ENCODE data around the gene CA10. TPM values are rescaled to one million over a fixed set of nuclear protein-coding genes. Genes with fewer than 3 reads are reported as not detected.

CA10 gene
- total RNA-seq, 1 experiment from 2014 or later = 0.46 TPM

DNA sequence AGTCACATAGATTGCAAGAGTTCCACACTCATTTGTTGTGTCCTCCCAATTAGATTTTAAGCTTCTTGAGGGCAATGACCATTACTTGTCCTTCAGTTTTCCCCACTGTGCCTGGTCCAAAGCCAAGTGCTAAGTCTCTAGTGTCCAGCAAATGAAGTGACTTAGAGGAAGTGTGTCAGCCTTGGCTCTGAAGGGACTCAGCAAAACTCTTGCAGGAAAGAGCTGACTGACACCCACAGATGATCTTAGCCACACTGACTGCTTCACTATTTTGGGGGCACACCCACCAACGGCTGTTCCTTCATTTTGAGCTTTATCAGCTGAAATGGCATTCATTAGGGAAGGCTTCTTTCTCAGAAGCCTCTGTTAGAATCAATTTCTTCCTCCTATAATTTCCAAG is 540.0 kb downstream of the CA10 start:
- Histone ChIP-seq H3K56ac (ENCODE audit: insufficient read length, low read depth, low read length) (no peak overlapping the region), H3K27ac (ENCODE audit: insufficient read length, low read depth, low read length) (no peak overlapping the region), H3K79me2 (ENCODE audit: insufficient read depth, low read length) (no peaks in the 10 kb centered on the region), H3K23me2 (ENCODE audit: insufficient read length, low read depth, low read length, poor library complexity, severe bottlenecking) (no peaks in the 10 kb centered on the region), H3K4me1 (ENCODE audit: insufficient read depth, low read length) (no peaks in the 10 kb centered on the region), H2BK12ac (ENCODE audit: insufficient read length, low read depth, low read length) (no peak overlapping the region), H3K4me2 (ENCODE audit: insufficient read depth, insufficient read length, low read length) (no peak overlapping the region), H3K9me3 (ENCODE audit: control insufficient read depth, low read depth, low read length) (no peaks in the 10 kb centered on the region), H3T11ph (ENCODE audit: low read length) (no peak overlapping the region), H4K8ac (replicated peaks; ENCODE audit: insufficient read length, low read depth, low read length) (no peak overlapping the region), H3K18ac (ENCODE audit: insufficient read length, low read depth, low read length) (no peak overlapping the region), H2AFZ (ENCODE audit: low read length) (no peak overlapping the region), H2BK20ac (ENCODE audit: low read depth, low read length, poor library complexity, severe bottlenecking) (no peak overlapping the region), H4K91ac (ENCODE audit: insufficient read length, low read depth, low read length) (no peak overlapping the region), H4K20me1 (ENCODE audit: control insufficient read depth, insufficient read depth, insufficient read length) (no peaks in the 10 kb centered on the region), H3K4ac (ENCODE audit: low read depth, low read length) (no peak overlapping the region), H2BK5ac (ENCODE audit: insufficient read length, low read length) (no peak overlapping the region), H3K9ac (ENCODE audit: extremely low read depth, insufficient read length, low read length) (no peak overlapping the region), H2AK5ac (ENCODE audit: insufficient read length, low read length) (no peak overlapping the region), H3K79me1 (ENCODE audit: insufficient read depth, low read depth, low read length, poor library complexity, severe bottlenecking) (no peaks in the 10 kb centered on the region), H2BK120ac (ENCODE audit: low read depth, low read length, poor library complexity, severe bottlenecking) (no peak overlapping the region), H3K14ac (ENCODE audit: insufficient read depth, low read length) (no peak overlapping the region), H3K23ac (ENCODE audit: insufficient read length, low read depth, low read length) (no peak overlapping the region), H3K27me3 (ENCODE audit: insufficient read depth, low read length) (no peaks in the 10 kb centered on the region), H4K5ac (ENCODE audit: insufficient read length, low read depth, low read length) (no peak overlapping the region), H2BK15ac (ENCODE audit: low read depth, low read length) (no peak overlapping the region)
- H3K36me3 Mint-ChIP-seq (ENCODE audit: insufficient read depth in 1 of 3, low read depth in 3 of 3) = no peaks in the 10 kb centered on the region
- no peak for DNase-seq
- TF ChIP-seq, protein P1, sequence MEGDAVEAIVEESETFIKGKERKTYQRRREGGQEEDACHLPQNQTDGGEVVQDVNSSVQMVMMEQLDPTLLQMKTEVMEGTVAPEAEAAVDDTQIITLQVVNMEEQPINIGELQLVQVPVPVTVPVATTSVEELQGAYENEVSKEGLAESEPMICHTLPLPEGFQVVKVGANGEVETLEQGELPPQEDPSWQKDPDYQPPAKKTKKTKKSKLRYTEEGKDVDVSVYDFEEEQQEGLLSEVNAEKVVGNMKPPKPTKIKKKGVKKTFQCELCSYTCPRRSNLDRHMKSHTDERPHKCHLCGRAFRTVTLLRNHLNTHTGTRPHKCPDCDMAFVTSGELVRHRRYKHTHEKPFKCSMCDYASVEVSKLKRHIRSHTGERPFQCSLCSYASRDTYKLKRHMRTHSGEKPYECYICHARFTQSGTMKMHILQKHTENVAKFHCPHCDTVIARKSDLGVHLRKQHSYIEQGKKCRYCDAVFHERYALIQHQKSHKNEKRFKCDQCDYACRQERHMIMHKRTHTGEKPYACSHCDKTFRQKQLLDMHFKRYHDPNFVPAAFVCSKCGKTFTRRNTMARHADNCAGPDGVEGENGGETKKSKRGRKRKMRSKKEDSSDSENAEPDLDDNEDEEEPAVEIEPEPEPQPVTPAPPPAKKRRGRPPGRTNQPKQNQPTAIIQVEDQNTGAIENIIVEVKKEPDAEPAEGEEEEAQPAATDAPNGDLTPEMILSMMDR (conservative IDR thresholded peaks at IDR 0.05) = no peak
- H3K9me3 Mint-ChIP-seq = no peaks in the 10 kb centered on the region; a peak in 1 of 5 replicates
- H3K4me1 Mint-ChIP-seq = peaks cover 6 to 9% of the 10 kb centered on the region in 2 experiments
- no peak overlapping the region for H3K4me3 Mint-ChIP-seq
- no peaks in the 10 kb centered on the region for H3K27me3 Mint-ChIP-seq (ENCODE audit: low read depth)
- WGBS (ENCODE audit: extremely low coverage, insufficient read length, low lambda C conversion rate) = no CpG with 5 or more reads among the region's 1 CpG
- no peak overlapping the region for H3K27ac Mint-ChIP-seq

Data from H9 (cell line).